Measurements from ENCODE around the gene TIMM50. TPM values are rescaled to one million over a fixed set of nuclear protein-coding genes. Genes with fewer than 3 reads are reported as not detected.

Gene TIMM50
- total and polyA plus RNA-seq, 7 experiments from 2014 or later = 43.5 to 70.0 (median 50.0) TPM

DNA sequence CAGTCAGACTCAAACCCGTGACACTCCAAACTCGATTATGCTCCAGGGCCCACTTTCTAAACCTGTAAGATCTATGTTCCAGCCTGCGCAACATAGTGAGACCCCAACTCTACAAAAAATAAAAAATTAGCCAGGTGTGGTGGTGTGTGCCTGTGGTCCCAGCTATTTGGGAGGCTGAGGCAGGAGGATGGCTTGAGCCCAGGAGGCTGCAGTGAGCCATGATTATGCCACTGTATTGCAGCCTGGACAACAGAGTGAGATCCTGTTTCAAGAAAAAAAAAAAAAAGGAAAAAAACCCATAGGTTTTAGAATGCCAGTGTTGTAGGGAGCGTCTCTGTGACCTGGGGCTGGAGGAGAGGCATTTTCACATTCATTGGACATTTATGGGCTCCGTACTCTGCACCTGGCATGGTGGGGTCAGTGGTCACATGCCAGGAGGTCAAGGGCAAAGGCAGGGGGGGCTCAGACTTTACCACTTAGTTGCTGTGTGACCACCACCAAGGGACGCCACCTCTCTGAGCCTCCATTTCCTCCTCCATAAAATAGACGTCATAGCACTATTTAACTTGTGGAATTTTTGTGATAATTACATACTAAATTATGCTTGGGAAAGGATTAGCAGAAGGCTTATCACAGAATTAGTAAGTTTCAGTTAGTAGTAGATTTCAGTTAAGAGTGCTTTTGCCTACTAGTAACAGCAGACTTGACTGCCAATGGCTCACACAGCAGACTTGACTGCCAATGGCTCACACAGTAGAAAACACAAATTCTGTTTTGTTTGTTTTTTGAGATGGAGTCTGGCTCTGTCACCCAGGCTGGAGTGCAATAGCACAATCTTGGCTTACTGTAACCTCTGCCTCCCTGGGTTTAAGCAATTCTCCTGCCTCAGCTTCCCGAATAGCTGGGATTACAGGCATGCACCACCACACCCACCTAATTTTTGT lies 40.2 kb downstream of the TIMM50 start:
- Mint-ChIP-seq H3K4me1 (peaks cover 4 to 10% (median 7%) of the 10 kb centered on the region in 7 donors), H3K9me3 (peaks cover 0 to 3% (median 0%) of the 10 kb centered on the region in 11 donors), H3K27ac (no peak overlapping the region), H3K36me3 (peaks cover 0 to 4% (median 0%) of the 10 kb centered on the region in 5 donors), H3K27me3 (peaks cover 14 to 29% (median 15%) of the 10 kb centered on the region in 5 donors), H3K4me3 (no peak overlapping the region)
- CTCF ChIA-PET = interaction anchor here (0.6 kb wide), 1 partner anchor 224 kb away, joined by 3 read pairs; no protein-coding TSS in a partner anchor
- no peak overlapping the region for H3K4me3 ChIP-seq (ENCODE audit: low read length)
- DNase-seq (no peak), ATAC-seq (no peak)
- POLR2A ChIA-PET = interaction anchor here (0.6 kb wide), 1 partner anchor 10 kb away, joined by 8 read pairs; no protein-coding TSS in a partner anchor
- no peaks in the 10 kb centered on the region for H3K4me1 ChIP-seq (ENCODE audit: control insufficient read depth in 2 of 2, insufficient read depth in 2 of 2, low read length in 2 of 2)
- no peaks in the 10 kb centered on the region for H3K36me3 ChIP-seq (ENCODE audit: control insufficient read depth in 2 of 3, insufficient read depth in 3 of 3, low read length in 3 of 3)
- no peak overlapping the region for H3K27ac ChIP-seq (ENCODE audit: low read depth, low read length)
- intact Hi-C loops (cut with micrococcal nuclease) = no loop called here
- no peaks in the 10 kb centered on the region for H3K27me3 ChIP-seq (ENCODE audit: control insufficient read depth in 2 of 2, insufficient read depth in 2 of 2, low read length in 2 of 2)
- H3K9me3 ChIP-seq (ENCODE audit: control insufficient read depth in 2 of 3, low read length in 3 of 3) = no peaks in the 10 kb centered on the region

DNA sequence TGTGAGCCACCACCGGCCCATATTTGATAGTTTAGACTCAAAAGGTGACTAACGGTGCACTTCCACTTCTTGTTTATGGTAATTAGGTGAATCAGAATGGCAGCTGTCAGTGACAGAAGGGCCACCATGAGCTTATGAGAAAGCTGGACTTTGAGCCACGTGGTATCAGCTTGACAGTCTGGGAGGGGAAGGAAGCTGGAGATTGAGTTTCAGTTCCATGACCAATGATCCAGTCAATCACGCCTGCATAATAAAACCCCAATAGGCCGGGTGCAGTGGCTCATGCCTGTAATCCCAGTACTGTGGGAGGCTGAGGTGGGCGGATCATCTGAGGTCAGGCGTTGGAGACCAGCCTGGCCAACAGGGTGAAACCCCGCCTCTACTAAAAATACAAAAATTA lies 43.9 kb downstream of the TIMM50 start:
- CTCF ChIA-PET = no interaction called here
- ATAC-seq = peak; percentile 70
- no peak overlapping the region for H3K27ac Mint-ChIP-seq

DNA sequence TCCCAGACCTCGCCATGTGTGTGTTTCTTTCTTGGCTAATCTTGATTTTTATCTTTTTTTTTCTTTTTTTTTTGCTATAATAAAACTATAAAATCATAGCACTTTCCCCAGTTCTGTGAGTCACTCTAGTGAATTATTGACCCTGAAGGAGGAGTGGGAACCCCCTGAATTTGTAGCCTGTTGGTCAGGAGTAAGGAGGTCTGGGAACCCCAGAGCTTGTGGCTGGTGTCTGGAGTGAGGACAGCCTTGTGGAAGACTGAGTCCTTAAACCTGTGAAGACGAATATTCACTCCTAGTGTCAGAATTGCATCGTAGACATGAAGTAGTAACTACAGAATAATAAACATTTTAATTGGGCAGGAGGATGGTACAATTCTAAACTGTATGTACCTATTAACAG lies 44.6 kb downstream of the TIMM50 start:
- Mint-ChIP-seq H3K27me3 (no peaks in the 10 kb centered on the region), H3K36me3 (peaks cover 0 to 5% (median 4%) of the 10 kb centered on the region in 5 donors), H3K4me1 (peaks cover 5 to 9% (median 6%) of the 10 kb centered on the region in 7 donors), H3K9me3 (no peaks in the 10 kb centered on the region), H3K4me3 (no peak overlapping the region), H3K27ac (no peak overlapping the region)
- ChIA-PET POLR2A (interaction anchor here (0.6 kb wide), 2 partner anchors 11 to 130 kb away, joined by 3 to 5 read pairs; no protein-coding TSS in a partner anchor), CTCF (interaction anchor here (0.7 kb wide), 1 partner anchor 85 kb away, joined by 3 read pairs; no protein-coding TSS in a partner anchor)
- Histone ChIP-seq H3K9me3 (ENCODE audit: control insufficient read depth in 2 of 3, low read length in 3 of 3) (no peaks in the 10 kb centered on the region), H3K4me3 (ENCODE audit: low read length) (no peak overlapping the region), H3K36me3 (ENCODE audit: control insufficient read depth in 2 of 3, insufficient read depth in 3 of 3, low read length in 3 of 3) (no peaks in the 10 kb centered on the region), H3K27me3 (ENCODE audit: control insufficient read depth in 2 of 2, insufficient read depth in 2 of 2, low read length in 2 of 2) (no peaks in the 10 kb centered on the region), H3K27ac (ENCODE audit: low read depth, low read length) (no peak overlapping the region), H3K4me1 (ENCODE audit: control insufficient read depth in 2 of 2, insufficient read depth in 2 of 2, low read length in 2 of 2) (no peaks in the 10 kb centered on the region)
- DNase-seq = no peak
- no peak for ATAC-seq
- intact Hi-C loops (cut with micrococcal nuclease) = no loop called here

More for the DNA sequence above, 43.9 kb downstream of the TIMM50 start:
- Histone ChIP-seq H3K4me1 (ENCODE audit: control insufficient read depth in 2 of 2, insufficient read depth in 2 of 2, low read length in 2 of 2) (no peaks in the 10 kb centered on the region), H3K27ac (ENCODE audit: low read depth, low read length) (no peak overlapping the region), H3K9me3 (ENCODE audit: control insufficient read depth in 2 of 3, low read length in 3 of 3) (no peaks in the 10 kb centered on the region), H3K27me3 (ENCODE audit: control insufficient read depth in 2 of 2, insufficient read depth in 2 of 2, low read length in 2 of 2) (no peaks in the 10 kb centered on the region), H3K4me3 (ENCODE audit: low read length) (no peak overlapping the region), H3K36me3 (ENCODE audit: control insufficient read depth in 2 of 3, insufficient read depth in 3 of 3, low read length in 3 of 3) (no peaks in the 10 kb centered on the region)
- intact Hi-C loops (cut with micrococcal nuclease) = no loop called here
- no peak for DNase-seq
- POLR2A ChIA-PET = interaction anchor here (0.6 kb wide), 1 partner anchor 11 kb away, joined by 5 read pairs; no protein-coding TSS in a partner anchor
- no peaks in the 10 kb centered on the region for H3K27me3 Mint-ChIP-seq
- no peak overlapping the region for H3K4me3 Mint-ChIP-seq
- H3K36me3 Mint-ChIP-seq = peaks cover 0 to 5% (median 4%) of the 10 kb centered on the region in 5 donors
- H3K4me1 Mint-ChIP-seq = peaks cover 5 to 7% (median 6%) of the 10 kb centered on the region in 7 donors
- H3K9me3 Mint-ChIP-seq = no peaks in the 10 kb centered on the region

DNA sequence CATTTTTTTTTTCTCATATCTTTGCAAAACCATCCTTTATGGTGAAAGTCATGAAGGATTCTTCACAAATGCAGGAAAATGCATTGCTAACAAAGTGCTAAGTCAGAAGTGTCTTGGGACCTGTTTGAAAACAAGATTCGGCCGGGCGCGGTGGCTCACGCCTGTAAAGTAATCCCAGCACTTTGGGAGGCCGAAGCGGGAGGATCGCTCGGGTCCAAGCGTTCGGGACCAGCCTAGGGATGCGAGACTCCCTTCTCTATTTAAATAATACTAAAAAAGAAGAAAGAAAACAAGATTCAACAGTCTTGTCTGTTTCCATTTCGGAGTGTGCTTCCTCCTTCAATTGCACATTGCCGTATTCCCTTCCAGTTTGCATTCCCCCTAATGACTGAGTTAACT lies 51.2 kb downstream of the TIMM50 start:
- H3K27ac ChIP-seq (ENCODE audit: low read depth, low read length) = peak overlapping the region; percentile 82
- intact Hi-C loops (cut with micrococcal nuclease) = loop anchor here (1.0 to 5.0 kb wide), 17 partner anchors 8 to 480 kb away; partner anchors contain the start of genes MED29 (in 2 of the 2), PAF1 (in 2 of the 2), PLEKHG2 (in 2 of the 2) and TIMM50 (in 2 of the 2)
- ChIA-PET POLR2A (interaction anchor here (1.0 to 2.5 kb wide), 8 partner anchors 13 to 409 kb away, joined by 3 to 15 read pairs (median 7); partner anchors contain the start of genes PLEKHG2, RPS16 and SUPT5H), CTCF (interaction anchor here (0.6 to 4.2 kb wide), 6 partner anchors 19 to 133 kb away, joined by 3 to 24 read pairs (median 3); no protein-coding TSS in a partner anchor)
- DNase-seq (no peak), ATAC-seq (no peak)
- H3K36me3 ChIP-seq (ENCODE audit: control insufficient read depth in 2 of 3, insufficient read depth in 3 of 3, low read length in 3 of 3) = peaks cover 0 to 4% (median 0%) of the 10 kb centered on the region in 3 experiments
- peaks cover 9 to 15% of the 10 kb centered on the region in 2 donors for H3K4me1 ChIP-seq (ENCODE audit: control insufficient read depth in 2 of 2, insufficient read depth in 2 of 2, low read length in 2 of 2)
- no peaks in the 10 kb centered on the region for H3K9me3 ChIP-seq (ENCODE audit: control insufficient read depth in 2 of 3, low read length in 3 of 3)
- H3K4me3 Mint-ChIP-seq = peak overlapping the region; percentile 87 to 96 (median 92)
- H3K4me3 ChIP-seq (ENCODE audit: low read length) = peak overlapping the region; percentile 92
- H3K9me3 Mint-ChIP-seq = no peaks in the 10 kb centered on the region
- H3K27ac Mint-ChIP-seq = peak overlapping the region; percentile 33 to 95 (median 86)
- no peaks in the 10 kb centered on the region for H3K27me3 ChIP-seq (ENCODE audit: control insufficient read depth in 2 of 2, insufficient read depth in 2 of 2, low read length in 2 of 2)
- H3K27me3 Mint-ChIP-seq = no peaks in the 10 kb centered on the region
- peaks cover 0 to 7% (median 4%) of the 10 kb centered on the region in 5 donors for H3K36me3 Mint-ChIP-seq
- H3K4me1 Mint-ChIP-seq = peaks cover 16 to 49% (median 28%) of the 10 kb centered on the region in 7 donors

DNA sequence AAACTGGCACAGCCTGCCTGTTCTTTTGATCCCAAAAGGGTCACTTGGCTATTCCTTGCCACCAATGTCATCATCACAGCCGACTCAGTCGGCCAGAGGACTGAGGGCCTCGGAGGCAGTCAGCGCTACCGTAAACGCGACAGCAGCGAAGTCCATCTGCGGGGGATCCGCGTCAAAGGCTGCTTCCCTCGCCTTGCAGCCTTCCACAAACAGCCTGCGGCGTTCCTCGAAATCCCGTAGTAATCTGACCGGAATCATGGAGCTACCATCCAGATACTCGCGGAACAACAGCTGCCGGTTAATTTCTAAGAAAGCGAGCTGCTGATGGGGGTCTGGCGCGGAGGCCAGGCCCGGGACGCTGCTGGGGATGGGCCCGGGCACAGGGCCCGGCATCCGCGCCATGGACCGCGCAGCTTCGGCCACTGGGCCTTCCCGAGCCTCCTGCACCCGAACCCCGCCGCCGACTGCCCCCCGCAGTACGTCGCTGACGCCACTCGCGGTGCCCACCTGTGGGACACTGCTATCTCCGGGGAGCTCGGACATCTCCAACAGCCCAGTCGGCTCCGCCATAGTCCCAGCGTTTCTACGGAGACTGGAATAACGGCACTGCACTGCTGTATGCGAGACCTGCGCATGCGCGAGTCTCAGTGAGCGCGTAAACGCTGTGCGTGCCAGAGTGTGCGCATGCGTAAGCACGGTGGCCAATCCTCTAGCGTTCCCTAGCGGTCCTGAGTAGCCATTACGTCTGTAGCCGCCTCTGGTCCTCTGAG lies 51.8 kb downstream of the TIMM50 start, which contains the start of gene EID2B:
Gene EID2B, minus strand, starts transcription at position 620 of the 770 bp plus-strand sequence. Its CDS starts 50 bp downstream, at position 570.
- intact Hi-C loops (cut with micrococcal nuclease) = loop anchor here (1.0 to 5.0 kb wide), 17 partner anchors 8 to 480 kb away; partner anchors contain the start of genes MED29 (in 2 of the 2), PAF1 (in 2 of the 2), PLEKHG2 (in 2 of the 2) and TIMM50 (in 2 of the 2)
- peaks cover 0 to 4% (median 0%) of the 10 kb centered on the region in 3 experiments for H3K36me3 ChIP-seq (ENCODE audit: control insufficient read depth in 2 of 3, insufficient read depth in 3 of 3, low read length in 3 of 3)
- peak within 1 kb of the TSS; percentile 82 for H3K27ac ChIP-seq (ENCODE audit: low read depth, low read length)
- DNase-seq = peak; percentile 91 to 95 (median 93)
- CTCF ChIA-PET = interaction anchor here (0.6 to 4.2 kb wide), 11 partner anchors 12 to 570 kb away, joined by 3 to 26 read pairs (median 3); no protein-coding TSS in a partner anchor
- POLR2A ChIA-PET = interaction anchor here (0.6 to 2.5 kb wide), 11 partner anchors 13 to 410 kb away, joined by 3 to 15 read pairs (median 7); partner anchors contain the start of genes PLEKHG2, RPS16 and SUPT5H
- no peaks in the 10 kb centered on the region for H3K9me3 ChIP-seq (ENCODE audit: control insufficient read depth in 2 of 3, low read length in 3 of 3)
- peaks cover 9 to 15% of the 10 kb centered on the region in 2 donors for H3K4me1 ChIP-seq (ENCODE audit: control insufficient read depth in 2 of 2, insufficient read depth in 2 of 2, low read length in 2 of 2)
- peaks cover 20 to 55% (median 32%) of the 10 kb centered on the region in 7 donors for H3K4me1 Mint-ChIP-seq
- peak within 1 kb of the TSS; percentile 87 to 96 (median 92) for H3K4me3 Mint-ChIP-seq
- peak; percentile 99 for ATAC-seq
- peak within 1 kb of the TSS; percentile 92 for H3K4me3 ChIP-seq (ENCODE audit: low read length)
- H3K27me3 Mint-ChIP-seq = no peaks in the 10 kb centered on the region
- no peaks in the 10 kb centered on the region for H3K9me3 Mint-ChIP-seq
- H3K27me3 ChIP-seq (ENCODE audit: control insufficient read depth in 2 of 2, insufficient read depth in 2 of 2, low read length in 2 of 2) = no peaks in the 10 kb centered on the region
- H3K36me3 Mint-ChIP-seq = peaks cover 0 to 9% (median 4%) of the 10 kb centered on the region in 5 donors
- peak within 1 kb of the TSS; percentile 74 to 95 (median 92) for H3K27ac Mint-ChIP-seq
